GM23248 (cell line): Measurements from ENCODE around the gene HJURP.

Experiments used
- EZH2 ChIP-seq: fragments of 200-600 bp; sonication (generic); IDR thresholded peaks from 2 replicates; pipeline ENCODE4 v1.6.1; 2018; ENCODE audit warnings: antibody characterized with exemption, mild to moderate bottlenecking; ENCODE audit not compliant: insufficient read depth, poor library complexity, severe bottlenecking
- EZH2phosphoT487 ChIP-seq: fragments of 200-600 bp; sonication (generic); IDR thresholded peaks from 2 replicates; pipeline ENCODE4 v1.6.1; 2018; ENCODE audit warnings: antibody characterized with exemption, moderate library complexity, mild to moderate bottlenecking, low read depth; ENCODE audit not compliant: insufficient read depth

- TF ChIP-seq EZH2phosphoT487 (no peak), EZH2 (no peak)
Measured at GRCh38 chr2:233847248-233847898, 7.0 kb downstream of the HJURP start.
